ENCODE results near the gene RGS9.

Gene RGS9

DNA sequence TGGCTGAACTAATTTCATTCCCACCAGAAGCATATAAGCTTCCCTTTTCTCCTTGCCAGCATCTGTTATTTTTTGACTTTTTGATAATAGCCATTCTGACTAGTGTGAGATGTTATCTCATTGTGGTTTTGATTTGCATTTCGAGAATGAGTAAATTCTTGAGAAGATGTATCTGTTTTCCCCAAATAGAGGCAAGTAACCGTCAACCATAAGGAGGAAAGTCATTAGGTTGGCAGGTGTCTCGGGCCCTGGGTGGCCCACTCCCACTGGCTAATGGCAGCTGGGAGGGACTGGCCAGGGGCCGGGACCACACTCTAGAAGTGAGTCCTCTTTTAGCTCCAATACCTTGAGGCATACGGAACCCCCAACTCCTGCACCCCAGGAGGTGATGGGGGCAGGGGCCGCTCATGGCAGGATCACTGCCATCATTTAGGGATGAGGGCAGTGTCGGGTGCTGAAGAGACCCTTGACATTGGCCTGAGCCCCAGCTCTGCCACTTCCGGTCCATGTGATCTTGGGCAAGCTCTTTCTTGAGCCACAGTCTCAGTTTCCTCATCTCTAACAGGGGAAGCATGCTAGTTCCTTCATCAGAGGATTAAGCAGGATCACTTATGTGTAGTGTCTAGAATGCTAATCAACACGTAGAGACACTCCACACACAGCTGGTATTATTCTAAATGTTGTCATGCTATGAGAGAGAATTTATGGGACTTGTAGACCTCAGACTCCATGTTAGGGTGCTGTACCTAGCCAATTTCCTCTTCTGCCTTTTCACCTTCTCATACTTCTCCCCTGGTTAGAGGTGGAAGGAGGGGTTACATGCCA is 44.3 kb downstream of the RGS9 start:
- H3K4me3 Mint-ChIP-seq: peak overlapping the region in 1 of 2 donors; percentile 25
- ATAC-seq: peak; percentile 69
- peak in 1 of 2 donors; percentile 36 for DNase-seq
- peaks cover 14% of the 10 kb centered on the region for H3K27me3 Mint-ChIP-seq
- H3K27ac Mint-ChIP-seq: peak overlapping the region in 1 of 2 donors; percentile 43
- peaks cover 10 to 12% of the 10 kb centered on the region in 2 donors for H3K9me3 Mint-ChIP-seq
- H3K4me1 Mint-ChIP-seq: peaks cover 53% of the 10 kb centered on the region

DNA sequence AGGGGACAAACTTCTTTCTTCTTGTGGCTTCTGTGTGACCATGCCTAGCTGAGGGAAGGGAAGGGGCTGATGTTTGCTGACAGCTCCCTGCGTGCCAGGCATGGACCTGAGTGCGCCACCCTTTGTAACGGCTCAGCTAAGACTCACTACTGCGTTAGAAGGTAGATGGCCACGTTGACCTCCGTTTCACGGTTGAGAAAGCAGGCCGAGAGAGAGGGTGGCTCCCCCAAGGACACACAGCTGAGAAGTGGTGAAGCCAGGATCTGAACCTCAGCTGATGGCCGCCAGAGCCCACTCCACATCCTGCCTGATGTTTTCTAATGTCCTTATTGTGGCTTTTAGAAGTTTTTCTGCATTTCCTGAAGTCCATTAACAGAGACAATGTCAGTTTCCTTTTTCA is 45.1 kb downstream of the RGS9 start:
- H3K4me3 Mint-ChIP-seq: no peak overlapping the region
- H3K27ac Mint-ChIP-seq: no peak overlapping the region
- ATAC-seq (no peak), DNase-seq (no peak)
- peaks cover 14% of the 10 kb centered on the region for H3K27me3 Mint-ChIP-seq
- H3K4me1 Mint-ChIP-seq: peaks cover 53% of the 10 kb centered on the region
- peaks cover 2 to 4% of the 10 kb centered on the region in 2 donors for H3K9me3 Mint-ChIP-seq

DNA sequence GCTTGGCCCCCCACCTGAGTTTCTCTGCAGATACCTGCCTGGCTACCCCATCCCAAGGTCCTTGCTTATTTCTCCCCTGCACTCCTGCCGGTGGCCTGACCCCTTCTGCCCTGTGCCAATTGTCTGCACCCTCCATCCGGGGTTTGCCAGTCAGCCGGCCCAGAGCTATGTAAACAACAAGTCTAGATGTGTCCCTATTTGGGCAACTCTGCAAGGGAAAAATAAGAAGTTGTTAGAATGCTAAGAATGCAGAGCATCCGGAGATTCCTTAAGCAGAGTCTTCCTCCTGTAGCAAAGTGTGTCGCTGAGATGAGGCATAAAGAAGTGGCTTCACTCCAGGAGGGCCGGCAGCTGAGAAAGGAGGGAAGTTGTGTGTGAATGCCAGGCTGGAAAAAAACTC is 46.6 kb downstream of the RGS9 start:
- DNase-seq: no peak
- H3K4me1 Mint-ChIP-seq: peaks cover 52% of the 10 kb centered on the region

DNA sequence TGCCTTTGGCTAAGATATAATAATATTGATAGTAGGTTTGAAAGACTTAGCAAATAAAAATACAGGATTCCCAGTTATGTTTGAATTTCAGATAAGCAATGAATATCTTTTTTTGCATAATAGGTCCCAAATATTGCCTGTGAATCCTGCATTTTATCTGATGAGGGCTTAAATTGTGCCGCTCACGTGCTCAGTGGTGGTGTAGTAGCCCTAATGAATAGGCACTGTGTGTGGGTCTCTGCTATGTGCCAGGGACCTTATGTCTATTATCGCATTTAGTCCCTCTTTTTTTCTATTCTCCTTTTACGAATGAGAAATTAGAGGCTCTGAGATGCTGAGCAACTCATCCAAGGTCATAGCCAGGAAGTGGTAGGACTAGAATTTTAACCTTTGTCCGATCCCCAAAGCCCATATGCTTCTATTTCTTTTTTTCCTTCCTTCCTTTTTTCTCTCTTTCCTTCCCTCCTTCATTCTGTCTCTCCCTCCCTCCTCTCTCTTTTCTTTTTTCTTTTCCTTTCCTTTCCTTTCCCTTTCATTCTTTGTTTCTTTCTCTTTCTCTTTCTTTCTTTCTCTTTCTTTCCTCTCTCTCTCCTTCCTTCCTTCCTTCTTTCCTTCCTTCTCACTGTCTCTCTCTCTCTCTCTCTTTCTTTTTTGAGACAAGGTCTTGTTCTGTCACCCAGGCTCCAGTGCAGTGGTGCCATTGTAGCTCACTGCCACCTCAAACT is 47.2 kb downstream of the RGS9 start:
- peaks cover 14% of the 10 kb centered on the region for H3K27me3 Mint-ChIP-seq
- H3K9me3 Mint-ChIP-seq: no peaks in the 10 kb centered on the region
- ATAC-seq (no peak), DNase-seq (no peak)
- peak overlapping the region in 1 of 2 donors; percentile 23 for H3K27ac Mint-ChIP-seq
- no peak overlapping the region for H3K4me3 Mint-ChIP-seq
- H3K4me1 Mint-ChIP-seq: peaks cover 46% of the 10 kb centered on the region

More for the DNA sequence above, 46.6 kb downstream of the RGS9 start:
- H3K27me3 Mint-ChIP-seq: peaks cover 14% of the 10 kb centered on the region
- no peaks in the 10 kb centered on the region for H3K9me3 Mint-ChIP-seq
- no peak overlapping the region for H3K27ac Mint-ChIP-seq
- H3K4me3 Mint-ChIP-seq: no peak overlapping the region
- no peak for ATAC-seq

DNA sequence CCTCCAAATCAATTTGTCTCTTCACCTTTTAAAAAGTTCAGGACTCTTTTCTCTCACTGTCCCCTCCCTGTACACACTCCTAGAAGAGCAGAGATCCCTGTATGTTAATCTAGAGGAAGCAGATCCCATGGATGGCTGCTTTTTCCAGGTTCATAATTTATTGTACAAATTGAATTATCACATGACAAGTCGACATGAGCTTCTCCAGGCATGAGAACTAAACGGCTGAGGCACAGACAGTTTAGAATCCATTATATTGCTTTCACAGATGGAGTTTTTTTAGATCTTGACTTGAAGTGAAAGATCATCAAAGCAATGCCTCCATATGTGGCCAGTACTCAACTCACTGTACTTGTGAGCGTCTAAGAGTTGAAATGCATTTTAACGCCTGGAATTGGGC is 47.9 kb downstream of the RGS9 start:
- peaks cover 39% of the 10 kb centered on the region for H3K4me1 Mint-ChIP-seq
- peak overlapping the region in 1 of 2 donors; percentile 23 for H3K27ac Mint-ChIP-seq
- DNase-seq: no peak
- H3K9me3 Mint-ChIP-seq: no peaks in the 10 kb centered on the region
- peaks cover 14% of the 10 kb centered on the region for H3K27me3 Mint-ChIP-seq
- no peak overlapping the region for H3K4me3 Mint-ChIP-seq
- no peak for ATAC-seq

DNA sequence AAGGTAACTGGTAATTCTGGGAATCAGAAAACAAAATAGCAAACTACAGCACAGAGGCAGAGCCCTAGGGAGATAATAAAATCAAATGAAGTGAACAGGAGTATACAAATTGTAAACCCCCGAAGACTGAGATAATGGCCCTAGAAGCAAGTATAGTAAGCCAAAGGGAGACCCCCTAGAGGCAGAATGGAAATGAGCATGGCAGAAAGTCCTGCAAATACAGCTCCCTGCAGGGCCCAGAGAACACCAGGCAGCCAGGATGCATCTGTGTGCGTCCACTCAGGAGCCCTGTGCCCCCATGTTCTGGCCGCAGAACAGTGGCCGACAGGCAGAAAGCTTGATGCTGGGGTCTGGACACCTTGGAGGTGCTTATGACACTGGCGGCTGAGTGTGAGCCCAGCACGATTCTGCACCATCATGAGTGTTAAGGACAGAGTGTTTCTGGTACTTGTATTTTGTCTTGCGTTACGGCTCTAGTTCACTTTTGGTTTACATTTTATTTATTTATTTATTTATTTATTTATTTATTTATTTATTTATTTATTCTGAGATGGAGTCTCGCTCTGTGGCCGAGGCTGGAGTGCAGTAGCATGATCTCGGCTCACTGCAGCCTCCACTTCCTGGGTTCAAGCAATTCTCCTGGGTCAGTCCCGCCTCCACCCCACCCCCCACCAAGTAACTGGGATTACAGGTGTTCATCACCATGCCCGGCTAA is 48.7 kb downstream of the RGS9 start:
- DNase-seq (no peak), ATAC-seq (no peak)
- no peak overlapping the region for H3K4me3 Mint-ChIP-seq
- no peaks in the 10 kb centered on the region for H3K9me3 Mint-ChIP-seq
- no peak overlapping the region for H3K27ac Mint-ChIP-seq
- H3K4me1 Mint-ChIP-seq: peaks cover 31% of the 10 kb centered on the region
- peaks cover 14% of the 10 kb centered on the region for H3K27me3 Mint-ChIP-seq

DNA sequence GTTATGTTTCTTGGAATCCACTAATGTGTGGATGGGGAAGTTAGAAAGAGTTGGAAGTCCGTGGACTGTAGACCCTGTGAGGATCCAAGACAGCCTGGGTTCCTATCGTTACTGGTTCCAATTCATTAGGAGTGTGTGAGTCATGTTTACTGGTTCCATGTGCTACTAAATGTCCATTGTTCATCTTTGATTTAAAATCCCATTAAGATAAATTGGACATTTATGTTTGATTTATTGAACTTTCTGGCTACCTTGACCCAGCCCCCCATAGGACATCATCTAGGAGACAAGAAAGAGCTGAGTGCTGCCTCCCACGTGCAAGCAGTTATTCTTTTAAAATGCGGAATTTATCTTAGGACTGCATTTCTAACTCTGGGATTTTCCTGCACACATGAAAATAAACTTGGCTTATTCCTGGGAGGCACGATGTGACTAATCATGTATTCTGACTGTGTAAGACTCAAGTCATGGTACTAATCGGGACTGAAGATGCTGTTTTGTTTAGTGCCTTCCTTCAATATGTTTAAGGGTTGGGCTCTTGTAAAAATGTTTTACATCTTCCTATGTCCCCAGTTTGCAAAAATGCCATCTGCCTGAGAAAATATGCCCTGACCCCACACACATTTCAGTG is 53.4 kb downstream of the RGS9 start:
- H3K4me1 Mint-ChIP-seq: peaks cover 12% of the 10 kb centered on the region
- H3K4me3 Mint-ChIP-seq: no peak overlapping the region
- no peak overlapping the region for H3K27ac Mint-ChIP-seq
- no peaks in the 10 kb centered on the region for H3K9me3 Mint-ChIP-seq
- ATAC-seq (no peak), DNase-seq (no peak)
- no peaks in the 10 kb centered on the region for H3K27me3 Mint-ChIP-seq

DNA sequence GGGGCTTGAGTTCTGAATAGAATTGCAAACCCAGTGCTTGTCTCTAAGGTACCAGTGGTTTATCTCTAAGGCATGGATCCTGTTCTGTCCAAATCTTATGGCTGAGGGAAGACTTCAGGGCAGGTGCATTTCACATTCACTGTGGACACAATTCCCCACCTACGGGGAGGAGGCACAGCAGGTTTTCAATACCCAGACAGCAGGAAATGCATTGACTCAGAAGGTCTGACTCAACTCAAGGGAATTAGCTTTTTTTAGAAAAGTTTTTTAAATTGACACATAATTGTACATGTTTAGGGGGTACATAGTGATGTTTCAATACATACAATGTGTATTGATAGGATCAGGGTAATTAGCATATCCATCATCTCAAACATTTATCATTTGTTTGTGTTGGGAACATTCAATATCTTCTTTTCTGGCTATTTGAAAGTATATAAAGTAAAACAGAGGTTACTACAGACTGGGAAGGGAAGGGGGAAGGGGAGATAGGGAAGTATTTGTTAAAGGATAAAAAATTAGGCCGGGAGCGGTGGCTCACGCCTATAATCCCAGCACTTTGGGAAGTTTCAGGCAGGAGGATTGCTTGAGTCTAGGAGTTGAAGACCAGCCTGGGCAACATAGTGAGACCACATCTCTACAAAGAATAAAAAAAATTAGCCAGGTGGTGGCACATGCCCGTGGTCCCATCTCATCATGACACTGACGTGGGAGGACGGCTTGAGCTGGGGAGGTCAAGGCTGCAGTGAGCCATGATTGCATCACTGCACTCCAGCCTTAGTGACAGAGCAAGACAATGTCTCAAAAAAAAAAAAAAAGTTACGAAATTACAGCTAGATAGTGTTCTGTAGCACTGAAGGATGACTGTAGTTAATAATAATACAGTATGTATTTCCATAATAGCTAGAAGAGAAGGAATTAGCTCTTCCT is 54.9 kb downstream of the RGS9 start:
- DNase-seq (no peak), ATAC-seq (no peak)
- H3K9me3 Mint-ChIP-seq: no peaks in the 10 kb centered on the region
- peak overlapping the region in 1 of 2 donors; percentile 13 for H3K27ac Mint-ChIP-seq
- no peak overlapping the region for H3K4me3 Mint-ChIP-seq
- no peaks in the 10 kb centered on the region for H3K27me3 Mint-ChIP-seq
- H3K4me1 Mint-ChIP-seq: peaks cover 14% of the 10 kb centered on the region

DNA sequence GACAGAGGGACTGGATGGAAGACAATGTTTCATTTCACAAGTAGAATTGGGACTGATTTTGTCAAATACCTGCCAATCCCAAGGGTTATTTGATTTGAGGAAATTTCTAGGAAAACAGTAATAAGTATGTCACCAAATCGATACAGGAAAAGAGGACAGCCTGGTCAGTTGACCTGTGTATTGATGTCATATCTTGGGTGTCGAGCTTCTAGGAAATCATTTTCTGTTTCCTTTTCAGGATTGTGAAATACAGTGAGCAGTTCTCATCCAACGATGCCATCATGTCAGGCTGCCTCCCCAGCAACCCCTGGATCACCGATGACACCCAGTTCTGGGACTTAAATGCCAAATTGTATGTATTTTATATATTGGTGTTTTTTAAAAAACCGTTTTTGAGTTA is 56.1 kb downstream of the RGS9 start:
- H3K9me3 Mint-ChIP-seq: no peaks in the 10 kb centered on the region
- H3K27me3 Mint-ChIP-seq: no peaks in the 10 kb centered on the region
- ATAC-seq (no peak), DNase-seq (no peak)
- no peak overlapping the region for H3K27ac Mint-ChIP-seq
- no peak overlapping the region for H3K4me3 Mint-ChIP-seq
- H3K4me1 Mint-ChIP-seq: peaks cover 23% of the 10 kb centered on the region

DNA sequence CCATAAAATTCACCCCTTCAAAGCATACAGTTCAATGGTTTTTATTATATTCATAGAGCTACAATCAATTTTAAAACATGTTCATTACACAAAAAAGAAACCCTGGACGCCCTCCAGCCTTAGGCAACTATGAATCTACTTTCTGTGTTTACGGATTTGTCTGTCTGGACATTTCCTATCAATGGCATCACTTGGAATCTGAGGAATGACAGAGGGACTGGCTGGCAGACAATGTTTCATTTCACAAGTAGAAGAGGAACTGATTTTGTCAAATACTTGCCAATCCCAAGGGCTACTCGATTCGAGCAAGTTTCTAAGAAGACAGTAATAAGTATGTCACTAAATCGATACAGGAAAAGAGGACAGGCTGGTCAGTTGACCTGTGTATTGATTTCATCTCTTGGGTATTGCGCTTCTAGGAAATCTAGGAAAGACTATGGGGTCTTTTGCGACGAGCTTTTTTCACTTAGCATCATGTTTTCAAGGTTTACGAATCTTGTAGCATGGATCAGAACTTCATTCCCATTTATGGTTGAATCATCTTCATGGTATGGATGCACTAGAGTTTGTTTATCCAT is 56.6 kb downstream of the RGS9 start:
- no peaks in the 10 kb centered on the region for H3K9me3 Mint-ChIP-seq
- no peak for ATAC-seq
- H3K4me3 Mint-ChIP-seq: no peak overlapping the region
- H3K27ac Mint-ChIP-seq: peak overlapping the region in 1 of 2 donors; percentile 33
- H3K4me1 Mint-ChIP-seq: peaks cover 27% of the 10 kb centered on the region
- DNase-seq: no peak
- no peaks in the 10 kb centered on the region for H3K27me3 Mint-ChIP-seq

DNA sequence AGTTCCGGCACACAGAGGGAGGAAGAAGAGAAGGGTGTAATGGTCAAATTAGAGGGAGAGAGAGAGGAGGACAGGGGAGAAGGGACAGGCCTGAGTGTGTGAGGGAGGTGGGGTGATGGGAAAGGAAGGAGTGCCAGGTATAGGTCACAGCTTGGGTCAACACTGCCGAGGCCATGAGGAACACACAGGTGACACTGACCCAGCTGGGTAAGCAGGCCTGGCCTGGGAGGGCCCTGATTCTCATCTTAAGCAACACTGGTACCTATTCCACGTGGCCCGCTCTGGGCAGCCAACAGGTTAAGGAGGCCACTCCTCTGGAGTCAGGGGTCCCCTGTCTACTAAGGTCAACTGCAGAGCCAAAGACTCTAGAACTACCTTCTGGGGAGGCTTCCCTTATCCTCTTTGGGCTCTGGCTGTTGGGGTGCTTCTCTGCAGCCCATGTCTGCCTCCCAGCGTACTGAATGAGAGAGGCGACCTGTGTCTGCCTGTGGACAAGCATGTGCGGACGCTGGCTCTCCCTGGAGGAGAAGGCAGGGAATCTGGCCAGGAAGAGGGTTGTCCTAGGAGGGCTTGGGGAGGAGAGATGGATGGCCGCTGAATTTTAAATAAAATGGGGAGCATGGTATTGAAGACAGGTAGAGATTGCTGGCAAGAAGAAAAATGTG is 57.6 kb downstream of the RGS9 start:
- Mint-ChIP-seq H3K27ac (no peak overlapping the region), H3K27me3 (no peaks in the 10 kb centered on the region), H3K4me3 (no peak overlapping the region), H3K9me3 (no peaks in the 10 kb centered on the region), H3K4me1 (peaks cover 27% of the 10 kb centered on the region)
- no peak for DNase-seq
- no peak for ATAC-seq

DNA sequence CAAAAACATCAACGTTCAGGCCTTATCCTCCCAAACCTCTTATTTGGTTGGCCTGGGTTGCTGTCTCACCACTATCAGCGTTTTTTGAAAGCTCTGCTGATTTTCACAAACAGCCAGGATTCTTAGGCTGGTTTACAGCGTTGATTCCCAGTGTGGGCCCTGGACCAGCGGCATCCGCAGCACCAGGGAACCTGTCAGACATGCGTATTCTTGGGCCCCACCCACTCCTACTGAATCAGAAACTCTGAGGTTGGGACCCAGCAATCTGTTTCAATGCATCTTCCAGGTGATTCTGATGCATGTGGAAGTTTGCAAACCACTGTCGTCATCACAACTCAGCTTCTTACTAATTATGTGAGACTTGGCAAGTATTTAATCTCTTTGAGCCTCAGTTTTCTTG is 58.5 kb downstream of the RGS9 start:
- Mint-ChIP-seq H3K4me1 (peaks cover 27% of the 10 kb centered on the region), H3K27me3 (no peaks in the 10 kb centered on the region), H3K4me3 (no peak overlapping the region), H3K9me3 (no peaks in the 10 kb centered on the region), H3K27ac (no peak overlapping the region)
- DNase-seq (no peak), ATAC-seq (no peak)

DNA sequence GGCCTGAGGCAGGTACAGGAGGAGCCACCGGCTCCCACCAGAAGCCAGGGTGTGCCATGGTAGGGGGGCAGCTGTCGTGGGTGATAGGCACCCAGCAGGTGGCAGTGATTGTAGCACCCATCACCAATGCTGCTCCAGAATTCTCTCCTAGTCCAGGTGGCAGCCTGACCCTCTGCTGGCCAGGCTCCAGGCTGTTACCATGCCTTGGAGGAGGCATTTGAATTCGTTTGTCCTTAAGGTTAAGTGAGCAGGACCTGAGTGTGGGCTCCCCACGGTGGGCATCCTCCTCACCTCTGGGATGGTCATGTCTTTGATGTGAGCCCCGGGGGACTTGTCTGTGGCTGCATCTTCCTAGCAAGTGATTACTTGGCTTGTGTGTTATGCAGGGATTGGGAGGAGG is 59.4 kb downstream of the RGS9 start:
- Mint-ChIP-seq H3K27ac (no peak overlapping the region), H3K4me1 (peaks cover 25% of the 10 kb centered on the region), H3K9me3 (no peaks in the 10 kb centered on the region), H3K27me3 (peaks cover 7% of the 10 kb centered on the region), H3K4me3 (no peak overlapping the region)
- no peak for ATAC-seq
- DNase-seq: no peak

DNA sequence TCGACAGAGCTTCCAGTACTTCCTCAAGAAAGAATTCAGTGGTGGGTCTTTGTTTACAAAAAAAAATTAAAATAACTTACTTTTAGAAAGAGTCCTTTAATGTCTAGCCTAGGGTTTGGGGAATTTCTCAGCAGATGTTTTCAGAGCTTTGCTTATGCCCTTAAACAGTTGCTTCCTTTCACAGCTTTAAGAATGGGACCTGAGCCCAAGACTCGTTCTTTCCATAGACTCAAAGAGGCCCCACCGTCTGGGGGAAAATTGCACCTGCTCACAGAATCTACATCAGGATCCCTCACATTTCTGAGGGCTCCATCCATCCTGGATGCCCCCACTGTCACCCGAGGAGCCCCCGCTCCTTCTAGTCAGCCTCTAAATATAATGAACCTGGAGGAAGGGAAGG is 60.0 kb downstream of the RGS9 start:
- H3K27ac Mint-ChIP-seq: no peak overlapping the region
- H3K27me3 Mint-ChIP-seq: peaks cover 13% of the 10 kb centered on the region
- H3K4me1 Mint-ChIP-seq: peaks cover 19% of the 10 kb centered on the region
- H3K9me3 Mint-ChIP-seq: no peaks in the 10 kb centered on the region
- H3K4me3 Mint-ChIP-seq: no peak overlapping the region
- no peak for DNase-seq
- ATAC-seq: no peak
